ENCODE data around the gene MON1A. TPM values are rescaled to one million over a fixed set of nuclear protein-coding genes. Genes with fewer than 3 reads are reported as not detected.

Gene MON1A
- total and polyA plus RNA-seq, 2 of the 8 experiments (the other 6 are each of a cell fraction or from before 2014, with no cell fraction given) = 10.3 to 14.1 TPM

Small RNA genes within 50 kb of the gene (small RNA-seq; reads per million reads assigned to genes)
- gene RN7SL217P (ENCODE audit: insufficient read depth) = not detected

Other genes starting within 250 kb of the MON1A start
- gene MST1, start 240.3 kb downstream of the MON1A start, total RNA-seq (2021; fragmentation: NEBNext Ultra II Directional; extraction: Animal tissue kit (Norgen Biotek cat#: 25700)) = 6.2 and 8.5 TPM in 2 replicates
- gene MST1, start 240.3 kb downstream of the MON1A start, polyA plus RNA-seq (2011; rRNA removed) = 9.5 and 14.2 TPM in 2 replicates
- 30.5 and 34.2 TPM in 2 replicates for gene RNF123, start 240.3 kb downstream of the MON1A start, total RNA-seq (2021; fragmentation: NEBNext Ultra II Directional; extraction: Animal tissue kit (Norgen Biotek cat#: 25700))
- 57.7 and 71.5 TPM in 2 replicates for gene RNF123, start 240.3 kb downstream of the MON1A start, polyA plus RNA-seq (2011; rRNA removed)
- 1.6 and 2.9 TPM in 2 replicates for gene AMIGO3, start 210.1 kb downstream of the MON1A start, total RNA-seq (2021; fragmentation: NEBNext Ultra II Directional; extraction: Animal tissue kit (Norgen Biotek cat#: 25700))
- gene AMIGO3, start 210.1 kb downstream of the MON1A start, polyA plus RNA-seq (2011; rRNA removed) = 8.8 and 13.1 TPM in 2 replicates
- gene GMPPB, start 205.9 kb downstream of the MON1A start, total RNA-seq (2021; fragmentation: NEBNext Ultra II Directional; extraction: Animal tissue kit (Norgen Biotek cat#: 25700)) = 23.9 and 24.0 TPM in 2 replicates
- gene GMPPB, start 205.9 kb downstream of the MON1A start, polyA plus RNA-seq (2011; rRNA removed) = 20.9 and 26.6 TPM in 2 replicates
- gene IP6K1, start 143.3 kb downstream of the MON1A start, total RNA-seq (2021; fragmentation: NEBNext Ultra II Directional; extraction: Animal tissue kit (Norgen Biotek cat#: 25700)) = 35.2 and 36.3 TPM in 2 replicates
- 31.5 and 43.9 TPM in 2 replicates for gene IP6K1, start 143.3 kb downstream of the MON1A start, polyA plus RNA-seq (2011; rRNA removed)
- gene CDHR4, start 129.9 kb downstream of the MON1A start, total RNA-seq (2021; fragmentation: NEBNext Ultra II Directional; extraction: Animal tissue kit (Norgen Biotek cat#: 25700)) = 0.50 and 0.54 TPM in 2 replicates
- 0.60 and 0.96 TPM in 2 replicates for gene CDHR4, start 129.9 kb downstream of the MON1A start, polyA plus RNA-seq (2011; rRNA removed)
- 1.3 and 1.8 TPM in 2 replicates for gene INKA1, start 126.5 kb downstream of the MON1A start, total RNA-seq (2021; fragmentation: NEBNext Ultra II Directional; extraction: Animal tissue kit (Norgen Biotek cat#: 25700))
- 4.7 and 4.8 TPM in 2 replicates for gene INKA1, start 126.5 kb downstream of the MON1A start, polyA plus RNA-seq (2011; rRNA removed)
- gene UBA7, start 115.9 kb downstream of the MON1A start, total RNA-seq (2021; fragmentation: NEBNext Ultra II Directional; extraction: Animal tissue kit (Norgen Biotek cat#: 25700)) = 0.34 and 1.9 TPM in 2 replicates
- gene UBA7, start 115.9 kb downstream of the MON1A start, polyA plus RNA-seq (2011; rRNA removed) = 0.65 and 1.8 TPM in 2 replicates
- 25.4 and 28.1 TPM in 2 replicates for gene TRAIP, start 73.2 kb downstream of the MON1A start, total RNA-seq (2021; fragmentation: NEBNext Ultra II Directional; extraction: Animal tissue kit (Norgen Biotek cat#: 25700))
- gene TRAIP, start 73.2 kb downstream of the MON1A start, polyA plus RNA-seq (2011; rRNA removed) = 27.7 and 29.5 TPM in 2 replicates
- 66.4 and 67.9 TPM in 2 replicates for gene CAMKV, start 59.9 kb downstream of the MON1A start, total RNA-seq (2021; fragmentation: NEBNext Ultra II Directional; extraction: Animal tissue kit (Norgen Biotek cat#: 25700))
- gene CAMKV, start 59.9 kb downstream of the MON1A start, polyA plus RNA-seq (2011; rRNA removed) = 56.3 and 74.5 TPM in 2 replicates
- gene MST1R, start 25.9 kb downstream of the MON1A start, total RNA-seq (2021; fragmentation: NEBNext Ultra II Directional; extraction: Animal tissue kit (Norgen Biotek cat#: 25700)) = 4.8 and 7.6 TPM in 2 replicates
- gene MST1R, start 25.9 kb downstream of the MON1A start, polyA plus RNA-seq (2011; rRNA removed) = 7.6 and 9.4 TPM in 2 replicates
- 80.1 and 81.2 TPM in 2 replicates for gene RBM6, start 10.3 kb upstream of the MON1A start, total RNA-seq (2021; fragmentation: NEBNext Ultra II Directional; extraction: Animal tissue kit (Norgen Biotek cat#: 25700))
- 21.4 and 30.6 TPM in 2 replicates for gene RBM6, start 10.3 kb upstream of the MON1A start, polyA plus RNA-seq (2011; rRNA removed)
- gene RBM5, start 159.1 kb upstream of the MON1A start, total RNA-seq (2021; fragmentation: NEBNext Ultra II Directional; extraction: Animal tissue kit (Norgen Biotek cat#: 25700)) = 82.7 and 83.7 TPM in 2 replicates
- 98.8 and 144 TPM in 2 replicates for gene RBM5, start 159.1 kb upstream of the MON1A start, polyA plus RNA-seq (2011; rRNA removed)
- 37.0 and 39.6 TPM in 2 replicates for gene SEMA3F, start 225.5 kb upstream of the MON1A start, total RNA-seq (2021; fragmentation: NEBNext Ultra II Directional; extraction: Animal tissue kit (Norgen Biotek cat#: 25700))
- 20.3 and 36.0 TPM in 2 replicates for gene SEMA3F, start 225.5 kb upstream of the MON1A start, polyA plus RNA-seq (2011; rRNA removed)